Keratinocyte (primary cell): ENCODE measurements around the gene EGFR.

ENCODE experiments used
- CTCF ChIP-seq, 3 experiments: IDR thresholded peaks in 1 of 3; conservative IDR thresholded peaks in 1 of 3; optimal IDR thresholded peaks in 1 of 3; 2 replicates in 2 of 3; 3 replicates in 1 of 3; pipeline versions ENCODE3 to v1.5.1; 2011; ENCODE audit warnings: low read length in 3 of 3, mild to moderate bottlenecking in 3 of 3, moderate library complexity in 2 of 3, control low read depth in 1 of 3, inconsistent platforms in 1 of 3; ENCODE audit not compliant: insufficient read depth in 2 of 3; ENCODE audit errors: extremely low read depth in 1 of 3
- EZH2 ChIP-seq: IDR thresholded peaks from one replicate; pipeline ENCODE4 v1.6.1; 2012; ENCODE audit warnings: inconsistent platforms, mild to moderate bottlenecking, low read length, moderate library complexity

- TF ChIP-seq CTCF (optimal IDR thresholded peaks at IDR 0.05 in 1 of 3, IDR thresholded peaks at IDR 0.05 in 1 of 3, conservative IDR thresholded peaks at IDR 0.05 in 1 of 3; ENCODE audit: extremely low read depth in 1 of 3, insufficient read depth in 2 of 3, low read length in 3 of 3) (no peak), EZH2 (no peak)
These were observed 156.0 kb downstream of the EGFR start for GRCh38 chr7:55174856-55175255.
